ENCODE data around the gene DUS3L.

GRCh38 chr19:5787409-5788182, 3.4 kb downstream of the DUS3L start:
- TF ChIP-seq POLR2A (IDR thresholded peaks at IDR 0.05; ENCODE audit: low read depth) (no peak), CTCF (IDR thresholded peaks at IDR 0.05) (no peak)

All from esophagus muscularis mucosa (tissue), 3 donors.